ENCODE measurements around the gene RPL3. TPM values are rescaled to one million over a fixed set of nuclear protein-coding genes. Genes with fewer than 3 reads are reported as not detected.

Gene RPL3
- polyA plus RNA-seq, 1 donor from 2014 or later: 1,527 TPM

GRCh38 chr22:39303358-39303757 lies 16.1 kb downstream of the RPL3 start:
- Histone ChIP-seq H3K9me3 (ENCODE audit: low read length) (no peaks in the 10 kb centered on the region), H3K9me2 (ENCODE audit: insufficient read depth, low read length) (no peaks in the 10 kb centered on the region), H4K20me1 (ENCODE audit: insufficient read depth) (no peaks in the 10 kb centered on the region), H3F3A (ENCODE audit: insufficient read depth, low read length, poor library complexity, severe bottlenecking) (no peaks in the 10 kb centered on the region), H3K4me2 (ENCODE audit: low read length) (no peak overlapping the region), H3K27me3 (ENCODE audit: insufficient read depth, low read depth, low read length) (no peaks in the 10 kb centered on the region), H3K27ac (ENCODE audit: low read length) (no peak overlapping the region), H3K79me2 (replicated peaks; ENCODE audit: insufficient read depth, low read length) (no peaks in the 10 kb centered on the region), H3K4me3 (ENCODE audit: low read length) (no peak overlapping the region), H2AFZ (ENCODE audit: low read depth, low read length) (no peak overlapping the region), H3K36me3 (ENCODE audit: insufficient read depth, low read length) (no peaks in the 10 kb centered on the region), H3K9ac (ENCODE audit: low read length) (no peak overlapping the region)
- TF ChIP-seq EP300 (conservative IDR thresholded peaks at IDR 0.05; ENCODE audit: poor library complexity, severe bottlenecking): no peak
- no peak for TF ChIP-seq MXI1 (conservative IDR thresholded peaks at IDR 0.05; ENCODE audit: poor library complexity, severe bottlenecking)
- no peak for TF ChIP-seq SMC3 (conservative IDR thresholded peaks at IDR 0.05; ENCODE audit: poor library complexity)
- TF ChIP-seq, protein P1, sequence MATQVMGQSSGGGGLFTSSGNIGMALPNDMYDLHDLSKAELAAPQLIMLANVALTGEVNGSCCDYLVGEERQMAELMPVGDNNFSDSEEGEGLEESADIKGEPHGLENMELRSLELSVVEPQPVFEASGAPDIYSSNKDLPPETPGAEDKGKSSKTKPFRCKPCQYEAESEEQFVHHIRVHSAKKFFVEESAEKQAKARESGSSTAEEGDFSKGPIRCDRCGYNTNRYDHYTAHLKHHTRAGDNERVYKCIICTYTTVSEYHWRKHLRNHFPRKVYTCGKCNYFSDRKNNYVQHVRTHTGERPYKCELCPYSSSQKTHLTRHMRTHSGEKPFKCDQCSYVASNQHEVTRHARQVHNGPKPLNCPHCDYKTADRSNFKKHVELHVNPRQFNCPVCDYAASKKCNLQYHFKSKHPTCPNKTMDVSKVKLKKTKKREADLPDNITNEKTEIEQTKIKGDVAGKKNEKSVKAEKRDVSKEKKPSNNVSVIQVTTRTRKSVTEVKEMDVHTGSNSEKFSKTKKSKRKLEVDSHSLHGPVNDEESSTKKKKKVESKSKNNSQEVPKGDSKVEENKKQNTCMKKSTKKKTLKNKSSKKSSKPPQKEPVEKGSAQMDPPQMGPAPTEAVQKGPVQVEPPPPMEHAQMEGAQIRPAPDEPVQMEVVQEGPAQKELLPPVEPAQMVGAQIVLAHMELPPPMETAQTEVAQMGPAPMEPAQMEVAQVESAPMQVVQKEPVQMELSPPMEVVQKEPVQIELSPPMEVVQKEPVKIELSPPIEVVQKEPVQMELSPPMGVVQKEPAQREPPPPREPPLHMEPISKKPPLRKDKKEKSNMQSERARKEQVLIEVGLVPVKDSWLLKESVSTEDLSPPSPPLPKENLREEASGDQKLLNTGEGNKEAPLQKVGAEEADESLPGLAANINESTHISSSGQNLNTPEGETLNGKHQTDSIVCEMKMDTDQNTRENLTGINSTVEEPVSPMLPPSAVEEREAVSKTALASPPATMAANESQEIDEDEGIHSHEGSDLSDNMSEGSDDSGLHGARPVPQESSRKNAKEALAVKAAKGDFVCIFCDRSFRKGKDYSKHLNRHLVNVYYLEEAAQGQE (IDR thresholded peaks at IDR 0.05; ENCODE audit: borderline replicate concordance): no peak
- TF ChIP-seq POLR2AphosphoS5 (IDR thresholded peaks at IDR 0.05): no peak

DNA sequence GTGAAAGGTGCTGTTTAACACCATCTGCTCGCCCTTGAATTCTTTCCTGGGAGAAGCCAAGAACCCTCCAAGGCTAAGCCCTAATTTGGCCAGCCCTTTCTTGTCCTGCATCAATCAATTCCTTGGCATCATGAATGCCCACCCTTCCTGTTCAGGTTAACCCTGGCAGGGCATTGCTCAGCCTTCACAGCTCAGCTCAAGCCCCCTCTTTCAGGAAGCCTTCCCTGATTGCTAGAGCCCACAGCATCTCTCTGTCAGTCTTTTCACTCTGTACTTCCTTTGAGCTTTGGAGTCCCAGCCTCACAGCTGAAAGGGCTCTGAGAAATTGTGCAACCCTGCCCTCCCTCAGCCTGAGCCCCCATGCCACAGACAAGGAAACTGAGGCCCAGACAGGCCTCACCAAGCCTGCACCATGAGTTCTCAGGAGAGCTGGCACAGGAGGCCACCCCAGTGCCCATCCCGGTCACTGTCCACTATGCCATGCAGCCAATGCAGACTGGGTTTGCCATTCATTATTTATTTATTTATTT lies 16.9 kb downstream of the RPL3 start:
- TF ChIP-seq MXI1 (conservative IDR thresholded peaks at IDR 0.05; ENCODE audit: poor library complexity, severe bottlenecking) (no peak), TAF1 (IDR thresholded peaks at IDR 0.05; ENCODE audit: low read depth) (no peak), POLR2AphosphoS5 (IDR thresholded peaks at IDR 0.05) (no peak), SMC3 (conservative IDR thresholded peaks at IDR 0.05; ENCODE audit: poor library complexity) (no peak), CTCF (IDR thresholded peaks at IDR 0.05; ENCODE audit: poor library complexity, severe bottlenecking) (no peak), EP300 (conservative IDR thresholded peaks at IDR 0.05; ENCODE audit: poor library complexity, severe bottlenecking) (no peak), EZH2 (IDR thresholded peaks at IDR 0.05; ENCODE audit: borderline replicate concordance, insufficient read depth, low read length, poor library complexity, severe bottlenecking) (no peak), RAD21 (conservative IDR thresholded peaks at IDR 0.05) (no peak)
- TF ChIP-seq, protein P1 (IDR thresholded peaks at IDR 0.05; ENCODE audit: borderline replicate concordance): no peak
- no peak overlapping the region for H3K4me3 ChIP-seq (ENCODE audit: low read length)
- H3K4me2 ChIP-seq (ENCODE audit: low read length): no peak overlapping the region
- no peaks in the 10 kb centered on the region for H4K20me1 ChIP-seq (ENCODE audit: insufficient read depth)
- no peaks in the 10 kb centered on the region for H3K27me3 ChIP-seq (ENCODE audit: insufficient read depth, low read depth, low read length)
- no peaks in the 10 kb centered on the region for H3K9me2 ChIP-seq (ENCODE audit: insufficient read depth, low read length)
- H3F3A ChIP-seq (ENCODE audit: insufficient read depth, low read length, poor library complexity, severe bottlenecking): no peaks in the 10 kb centered on the region
- no peak overlapping the region for H3K9ac ChIP-seq (ENCODE audit: low read length)
- H3K9me3 ChIP-seq (ENCODE audit: low read length): no peaks in the 10 kb centered on the region
- no peak overlapping the region for H2AFZ ChIP-seq (ENCODE audit: low read depth, low read length)
- no peak overlapping the region for H3K27ac ChIP-seq (ENCODE audit: low read length)
- no peaks in the 10 kb centered on the region for H3K36me3 ChIP-seq (ENCODE audit: insufficient read depth, low read length)
- H3K79me2 ChIP-seq (replicated peaks; ENCODE audit: insufficient read depth, low read length): no peaks in the 10 kb centered on the region
